GM19467 (cell line): Measurements from ENCODE around the gene PAX4.

Experiments
- ATAC-seq: cut with Tn5 transposase; IDR thresholded peaks from one replicate; pipeline ENCODE4 v1.9.1; 2021; ENCODE audit warnings: mild to moderate bottlenecking, moderate library complexity; ENCODE audit not compliant: unreplicated experiment

The PAX4 gene

GRCh38 chr7:127618042-127618441 is at the start of gene PAX4:
Gene PAX4, minus strand, starts transcription at chr7:127618142. Its CDS starts 2,214 bp downstream, at chr7:127615928.
- no peak for ATAC-seq

GRCh38 chr7:127667017-127667670 is 49.2 kb upstream of the PAX4 start:
- ATAC-seq = no peak

GRCh38 chr7:127666602-127667001 is 48.7 kb upstream of the PAX4 start:
- no peak for ATAC-seq

- ATAC-seq = no peak
These were observed 48.0 kb upstream of the PAX4 start for GRCh38 chr7:127665922-127666321.

- ATAC-seq = no peak
These were observed 41.2 kb upstream of the PAX4 start for GRCh38 chr7:127658970-127659630.

GRCh38 chr7:127657500-127657899 is 39.6 kb upstream of the PAX4 start:
- no peak for ATAC-seq

GRCh38 chr7:127655720-127656119 is 37.8 kb upstream of the PAX4 start:
- no peak for ATAC-seq

- ATAC-seq = no peak
These were observed 36.8 kb upstream of the PAX4 start for GRCh38 chr7:127654404-127655394.

- no peak for ATAC-seq
These were observed 35.5 kb upstream of the PAX4 start for GRCh38 chr7:127653396-127653795.

GRCh38 chr7:127652333-127653248 is 34.6 kb upstream of the PAX4 start:
- peak; percentile 3 for ATAC-seq

- ATAC-seq = peak; percentile 95
These were observed 33.8 kb upstream of the PAX4 start, which contains the start of gene SND1 for GRCh38 chr7:127651556-127652332. Gene SND1, plus strand, starts transcription at chr7:127652194. Its CDS starts 180 bp downstream, at chr7:127652374.

GRCh38 chr7:127650847-127651555 is 33.1 kb upstream of the PAX4 start:
- no peak for ATAC-seq

GRCh38 chr7:127648986-127649385 is 31.0 kb upstream of the PAX4 start:
- ATAC-seq = no peak

GRCh38 chr7:127647636-127648035 is 29.7 kb upstream of the PAX4 start:
- ATAC-seq = no peak

GRCh38 chr7:127644484-127644883 is 26.5 kb upstream of the PAX4 start:
- no peak for ATAC-seq

- ATAC-seq = no peak
These were observed 20.3 kb upstream of the PAX4 start for GRCh38 chr7:127638197-127638596.

- no peak for ATAC-seq
These were observed 17.8 kb upstream of the PAX4 start for GRCh38 chr7:127635659-127636285.

GRCh38 chr7:127632276-127632910 is 14.5 kb upstream of the PAX4 start:
- ATAC-seq = no peak
